HG03159 (cell line): Measurements from ENCODE around the gene SLC30A9.

Experiments
- ATAC-seq: cut with Tn5 transposase; IDR thresholded peaks from one replicate; pipeline ENCODE4 v1.9.1; 2021; ENCODE audit warnings: mild to moderate bottlenecking, moderate library complexity; ENCODE audit not compliant: unreplicated experiment

Gene SLC30A9

GRCh38 chr4:42132099-42132498 lies 141.8 kb downstream of the SLC30A9 start:
- no peak for ATAC-seq

GRCh38 chr4:42133006-42133405 lies 142.7 kb downstream of the SLC30A9 start:
- no peak for ATAC-seq

- ATAC-seq: no peak
Measured at GRCh38 chr4:42136371-42136770, 146.0 kb downstream of the SLC30A9 start.
